GM21529 (cell line): ENCODE results near the gene SESN1.
"Not testable (repeated sequence)": the region's sequence is repeated elsewhere in the genome, so short reads cannot be mapped to it uniquely, and the experiment has no call there.

Source experiments
- ATAC-seq: cut with Tn5 transposase; IDR thresholded peaks from one replicate; pipeline ENCODE4 v1.9.1; 2021; ENCODE audit not compliant: unreplicated experiment

Gene SESN1

GRCh38 chr6:109002051-109002697, 92.5 kb downstream of the SESN1 start:
- no peak for ATAC-seq

- ATAC-seq, result no peak
Observed at GRCh38 chr6:109001291-109001894, 93.3 kb downstream of the SESN1 start.

GRCh38 chr6:109000289-109000688, 94.4 kb downstream of the SESN1 start:
- no peak for ATAC-seq

- ATAC-seq, result no peak
Observed at GRCh38 chr6:108999428-108999827, 95.2 kb downstream of the SESN1 start.

- ATAC-seq, result no peak
Observed at GRCh38 chr6:108998485-108998884, 96.2 kb downstream of the SESN1 start.

- no peak for ATAC-seq
Observed at GRCh38 chr6:108996208-108996607, 98.4 kb downstream of the SESN1 start.

GRCh38 chr6:108995296-108995695, 99.3 kb downstream of the SESN1 start:
- no peak for ATAC-seq

GRCh38 chr6:108993876-108994275, 100.8 kb downstream of the SESN1 start:
- no peak for ATAC-seq

GRCh38 chr6:108989700-108990099, 104.9 kb downstream of the SESN1 start:
- no peak for ATAC-seq

GRCh38 chr6:108988765-108989164, 105.9 kb downstream of the SESN1 start:
- ATAC-seq, result no peak

GRCh38 chr6:108988296-108988695, 106.3 kb downstream of the SESN1 start:
- no peak for ATAC-seq

GRCh38 chr6:108987156-108987555, 107.5 kb downstream of the SESN1 start:
- no peak for ATAC-seq

- ATAC-seq, result no peak
Observed at GRCh38 chr6:108985301-108985700, 109.3 kb downstream of the SESN1 start.

- ATAC-seq, result no peak
Observed at GRCh38 chr6:108983151-108983550, 111.5 kb downstream of the SESN1 start.

GRCh38 chr6:108982154-108983113, 112.2 kb downstream of the SESN1 start:
- no peak for ATAC-seq

GRCh38 chr6:108978638-108979037, 116.0 kb downstream of the SESN1 start:
- ATAC-seq, result not testable (repeated sequence)

- no peak for ATAC-seq
Observed at GRCh38 chr6:108974201-108974600, 120.4 kb downstream of the SESN1 start.

GRCh38 chr6:108969776-108970175, 124.9 kb downstream of the SESN1 start:
- ATAC-seq, result no peak

- ATAC-seq, result no peak
Observed at GRCh38 chr6:108968325-108969316, 126.0 kb downstream of the SESN1 start.
